IMR-90 (cell line): ENCODE data around the gene PARD3. TPM values are rescaled to one million over a fixed set of nuclear protein-coding genes. Genes with fewer than 3 reads are reported as not detected.

ENCODE experiments used
- ATAC-seq: fragments of 200-7000 bp; cut with Tn5 transposase; 2 replicates; pipeline ENCODE4 v1.9.1; 2020; ENCODE audit warnings: low read depth, mild to moderate bottlenecking, moderate library complexity
- BruUV-seq: library from RNA; stranded (reverse); fragments of 400-500 nt; replicated peaks from 2 replicates; lab custom pipeline; 2021; lab: Mats Ljungman, UMichigan
- CTCF ChIA-PET: fragments of 300-600 bp; formaldehyde crosslinking; extraction: SDS; loops from one replicate; lab custom pipeline; 2021; ENCODE audit warnings: antibody characterized with exemption; lab: Yijun Ruan, JAX
- POLR2A ChIA-PET: fragments of 300-600 bp; sonication (Branson Sonifier 250); formaldehyde crosslinking; loops from one replicate; lab custom pipeline; 2022; ENCODE audit warnings: antibody characterized with exemption; ENCODE audit not compliant: unreplicated experiment; lab: Charles Lee
- DNase-seq: peaks from one replicate; pipeline ENCODE4 v3.0.0; 2013
- H2AFZ ChIP-seq: replicated peaks from 2 replicates; pipeline ENCODE3; 2013; ENCODE audit warnings: low read length, mild to moderate bottlenecking; ENCODE audit not compliant: poor library complexity
- H2AK5ac ChIP-seq: 2 replicates; pipeline ENCODE4 v1.6.1; 2013; ENCODE audit warnings: low read depth, low read length, inconsistent platforms
- H2AK9ac ChIP-seq: replicated peaks from 2 replicates; pipeline ENCODE3; 2013; ENCODE audit warnings: mild to moderate bottlenecking, low read depth, low read length, moderate library complexity; ENCODE audit not compliant: poor library complexity
- H2BK120ac ChIP-seq: 2 replicates; pipeline ENCODE4 v1.6.1; 2013; ENCODE audit warnings: low read depth, low read length, inconsistent platforms
- H2BK15ac ChIP-seq: 3 replicates; pipeline ENCODE4 v1.6.1; 2013; ENCODE audit warnings: low read depth, low read length, inconsistent platforms
- H2BK20ac ChIP-seq: 2 replicates; pipeline ENCODE4 v1.6.1; 2013; ENCODE audit warnings: low read depth, mild to moderate bottlenecking, inconsistent platforms, low read length, moderate library complexity
- H2BK5ac ChIP-seq: 2 replicates; pipeline ENCODE4 v1.6.1; 2013; ENCODE audit warnings: mild to moderate bottlenecking, low read depth, low read length, inconsistent platforms; ENCODE audit not compliant: poor library complexity, severe bottlenecking
- H3K14ac ChIP-seq: replicated peaks from 2 replicates; pipeline ENCODE4 v1.6.1; 2013; ENCODE audit warnings: low read depth, low read length, inconsistent platforms
- H3K18ac ChIP-seq: 2 replicates; pipeline ENCODE4 v1.6.1; 2013; ENCODE audit warnings: low read depth, low read length, control low read depth
- H3K23ac ChIP-seq: 2 replicates; pipeline ENCODE4 v1.6.1; 2013; ENCODE audit warnings: low read depth, low read length, inconsistent platforms
- H3K27ac ChIP-seq: 2 replicates; pipeline ENCODE4 v1.5.1; 2013; ENCODE audit warnings: mild to moderate bottlenecking, control low read depth, low read length; ENCODE audit not compliant: insufficient read depth
- H3K27me3 ChIP-seq: 2 replicates; pipeline ENCODE4 v1.6.1; 2013; ENCODE audit warnings: low read length; ENCODE audit not compliant: control insufficient read depth, insufficient read depth
- H3K36me3 ChIP-seq: 2 replicates; pipeline ENCODE4 v1.6.1; 2013; ENCODE audit warnings: low read length, mixed read lengths; ENCODE audit not compliant: control insufficient read depth, insufficient read depth
- H3K4ac ChIP-seq: 2 replicates; pipeline ENCODE4 v1.6.1; 2013; ENCODE audit warnings: low read depth, low read length, inconsistent platforms
- H3K4me1 ChIP-seq: 2 replicates; pipeline ENCODE4 v1.6.1; 2013; ENCODE audit warnings: low read length, mixed read lengths; ENCODE audit not compliant: control insufficient read depth, insufficient read depth
- H3K4me2 ChIP-seq: 2 replicates; pipeline ENCODE4 v1.6.1; 2013; ENCODE audit warnings: low read depth, mild to moderate bottlenecking, control low read depth, low read length, moderate library complexity
- H3K4me3 ChIP-seq: 2 replicates; pipeline ENCODE4 v1.5.1; 2013; ENCODE audit warnings: low read depth, mild to moderate bottlenecking, control low read depth, low read length, moderate library complexity; ENCODE audit not compliant: insufficient read depth
- H3K56ac ChIP-seq: 2 replicates; pipeline ENCODE4 v1.6.1; 2013; ENCODE audit warnings: low read length, inconsistent platforms; ENCODE audit not compliant: insufficient read depth; ENCODE audit errors: extremely low read depth
- H3K79me1 ChIP-seq, 2 experiments: 2 replicates each; pipeline ENCODE4 v1.6.1; 2013; ENCODE audit warnings: low read length in 2 of 2, inconsistent platforms in 1 of 2, low read depth in 1 of 2
- H3K9ac ChIP-seq: 2 replicates; pipeline ENCODE4 v1.6.1; 2013; ENCODE audit warnings: low read depth, low read length, control low read depth
- H3K9me1 ChIP-seq: 2 replicates; pipeline ENCODE4 v1.6.1; 2013; ENCODE audit warnings: low read length, inconsistent platforms; ENCODE audit not compliant: insufficient read depth
- H3K9me3 ChIP-seq: 2 replicates; pipeline ENCODE4 v1.6.1; 2013; ENCODE audit warnings: low read length; ENCODE audit not compliant: control insufficient read depth, insufficient read depth
- H4K20me1 ChIP-seq: 2 replicates; pipeline ENCODE4 v1.6.1; 2013; ENCODE audit warnings: low read length, inconsistent platforms; ENCODE audit not compliant: insufficient read depth
- H4K5ac ChIP-seq: 2 replicates; pipeline ENCODE4 v1.6.1; 2013; ENCODE audit warnings: mild to moderate bottlenecking, low read depth, low read length, control low read depth
- H4K8ac ChIP-seq, 2 experiments: 2 replicates each; pipeline ENCODE4 v1.6.1; 2013; ENCODE audit warnings: low read depth in 2 of 2, low read length in 2 of 2, control low read depth in 1 of 2, inconsistent platforms in 1 of 2
- H4K91ac ChIP-seq: 2 replicates; pipeline ENCODE4 v1.6.1; 2013; ENCODE audit warnings: low read depth, low read length, inconsistent platforms; ENCODE audit not compliant: insufficient read depth
- BHLHE40 ChIP-seq: fragments of 150-350 bp; IDR thresholded peaks from 2 replicates; pipeline ENCODE4 v1.6.1; 2016; ENCODE audit warnings: mild to moderate bottlenecking, low read depth, low read length
- CEBPB ChIP-seq: IDR thresholded peaks from 2 replicates; pipeline ENCODE4 v1.6.1; 2012; ENCODE audit warnings: low read depth, low read length, improper control_type of control experiment
- ELK1 ChIP-seq: fragments of 150-350 bp; IDR thresholded peaks from 2 replicates; pipeline ENCODE4 v1.6.1; 2016; ENCODE audit warnings: low read depth, mild to moderate bottlenecking, low read length, moderate library complexity, borderline replicate concordance
- FOS ChIP-seq: fragments of 150-350 bp; IDR thresholded peaks from 2 replicates; pipeline ENCODE4 v1.6.1; 2016; ENCODE audit warnings: low read depth, low read length
- MAFK ChIP-seq: IDR thresholded peaks from 2 replicates; pipeline ENCODE4 v1.6.1; 2012; ENCODE audit warnings: low read depth, low read length, improper control_type of control experiment
- MAZ ChIP-seq: IDR thresholded peaks from 2 replicates; pipeline ENCODE4 v1.6.1; 2012; ENCODE audit warnings: low read depth, mild to moderate bottlenecking, low read length, improper control_type of control experiment, moderate library complexity, borderline replicate concordance
- MXI1 ChIP-seq: IDR thresholded peaks from 2 replicates; pipeline ENCODE4 v1.6.1; 2012; ENCODE audit warnings: low read depth, mild to moderate bottlenecking, low read length, moderate library complexity, borderline replicate concordance
- NFE2L2 ChIP-seq: fragments of 150-350 bp; IDR thresholded peaks from 2 replicates; pipeline ENCODE4 v1.6.1; 2016; ENCODE audit warnings: low read depth, mild to moderate bottlenecking, low read length
- POLR2A ChIP-seq: IDR thresholded peaks from 2 replicates; pipeline ENCODE4 v1.6.1; 2012; ENCODE audit warnings: mild to moderate bottlenecking, low read depth, low read length
- RAD21 ChIP-seq: IDR thresholded peaks from 2 replicates; pipeline ENCODE4 v1.6.1; 2012; ENCODE audit warnings: low read length, improper control_type of control experiment
- RCOR1 ChIP-seq: IDR thresholded peaks from 2 replicates; pipeline ENCODE4 v1.6.1; 2012; ENCODE audit warnings: mild to moderate bottlenecking, low read length, improper control_type of control experiment; ENCODE audit not compliant: insufficient replicate concordance
- RFX5 ChIP-seq: IDR thresholded peaks from 2 replicates; pipeline ENCODE4 v1.8.0; 2012; ENCODE audit warnings: low read depth, mild to moderate bottlenecking, low read length, moderate library complexity
- SMC3 ChIP-seq: fragments of 150-350 bp; IDR thresholded peaks from 2 replicates; pipeline ENCODE4 v1.6.1; 2016; ENCODE audit warnings: low read depth, mild to moderate bottlenecking, antibody characterized with exemption, low read length, moderate library complexity
- WGBS, 2 experiments: methylation state at CpG; one replicate each; pipeline versions ENCODE4 v1.1.5 to v1.1.7; 2013; ENCODE audit warnings: missing lambda C conversion rate in 2 of 2; ENCODE audit not compliant: insufficient read length in 1 of 2; ENCODE audit errors: extremely low coverage in 2 of 2; 5-methylcytosine and 5-hydroxymethylcytosine counted together
- dilution Hi-C: fragments of 300-500 bp; cut with HindIII; formaldehyde crosslinking; loops from one replicate; pipeline ENCODE4 v1.14.3; 2018; ENCODE audit warnings: low sequenced_read_pairs; ENCODE audit not compliant: unreplicated experiment
- in situ Hi-C: fragments of 300-500 bp; cut with MboI; formaldehyde crosslinking; loops from 3 replicates; pipeline ENCODE4 v1.14.3; 2019; ENCODE audit warnings: low sequenced_read_pairs, inconsistent platforms, mixed read lengths
- intact Hi-C: fragments of 100-400 bp; cut with micrococcal nuclease; formaldehyde crosslinking; loops from 2 replicates; pipeline ENCODE4 v1.10.0; 2022
- polyA plus RNA-seq, 3 experiments: library from polyadenylated mRNA; depleted of rRNA; stranded (reverse); fragments of >200 nt; gene quantifications; 2 replicates each; pipeline ENCODE4 v1.2.3, GENCODE V29; 2012; ENCODE audit warnings: low replicate concordance in 1 of 3
- total RNA-seq: library from RNA; depleted of rRNA; stranded (reverse); fragments of >200 nt; gene quantifications from 2 replicates; pipeline ENCODE4 v1.2.3, GENCODE V29; 2012

PARD3 gene
- total and polyA plus RNA-seq, 2 of the 4 experiments (the other 2 are of a cell fraction): 14.6 to 37.5 TPM

- TF ChIP-seq RFX5: no peak
- no peak for TF ChIP-seq RAD21
- TF ChIP-seq MAFK: no peak
- no peak for TF ChIP-seq NFE2L2
These were observed 47.8 kb upstream of the PARD3 start (continued) for GRCh38 chr10:34862892-34863291.

GRCh38 chr10:34861293-34862021 is 46.4 kb upstream of the PARD3 start:
- no peak overlapping the region for H3K23ac ChIP-seq
- H2AK5ac ChIP-seq: no peak overlapping the region
- no peak overlapping the region for H2AFZ ChIP-seq
- no peak overlapping the region for H3K56ac ChIP-seq
- peaks cover 13% of the 10 kb centered on the region for H3K27me3 ChIP-seq
- DNase-seq (peak; percentile 40), ATAC-seq (peak; percentile 86)
- H3K4me1 ChIP-seq: peaks cover 1% of the 10 kb centered on the region; the same call in 1 of the 2 replicates
- no peak overlapping the region for H2AK9ac ChIP-seq
- no peak overlapping the region for H3K14ac ChIP-seq
- no peak overlapping the region for H3K27ac ChIP-seq
- no peak overlapping the region for H4K8ac ChIP-seq
- in situ Hi-C loops: no loop called here
- 39% methylated on average over 3 of the region's 8 CpGs; no CpG with 5 or more reads in 1 of the 2 experiments for WGBS, 2 experiments
- no peaks in the 10 kb centered on the region for H3K79me1 ChIP-seq
- no peak overlapping the region for H3K9ac ChIP-seq
- no peaks in the 10 kb centered on the region for H3K9me3 ChIP-seq
- dilution Hi-C loops: no loop called here
- no peak overlapping the region for H4K5ac ChIP-seq
- TF ChIP-seq RFX5 (no peak), CEBPB (no peak), MAZ (no peak), RCOR1 (no peak), BHLHE40 (no peak), ELK1 (no peak), POLR2A (no peak), FOS (no peak), MAFK (no peak), NFE2L2 (no peak), SMC3 (no peak), MXI1 (no peak)
- no peak overlapping the region; the same call in 1 of the 2 replicates for H3K4me2 ChIP-seq
- no peak overlapping the region for H2BK120ac ChIP-seq
- H2BK5ac ChIP-seq: no peak overlapping the region
- no peaks in the 10 kb centered on the region for H3K9me1 ChIP-seq
- no peak overlapping the region for H2BK15ac ChIP-seq
- BruUV-seq: no TSS peak
- H4K20me1 ChIP-seq: no peaks in the 10 kb centered on the region
- no peak overlapping the region for H3K4me3 ChIP-seq
- H3K4ac ChIP-seq: no peak overlapping the region
- POLR2A ChIA-PET: no interaction called here
- no peak overlapping the region for H3K18ac ChIP-seq
- H4K91ac ChIP-seq: no peak overlapping the region
- intact Hi-C loops: no loop called here
- no peaks in the 10 kb centered on the region for H3K36me3 ChIP-seq
- no peak overlapping the region for H2BK20ac ChIP-seq
- CTCF ChIA-PET: interaction anchor here (0.6 kb wide), 1 partner anchor 151 kb away, joined by 3 read pairs; no protein-coding TSS in a partner anchor
